CD4-positive, alpha-beta T cell treated with Interleukin-17A for 4 hours (primary cell): ENCODE results near the gene FZR1.
A peak's percentile ranks its signal among the peaks of the same experiment; 100 is the strongest.
"Not testable (repeated sequence)": the region's sequence is repeated elsewhere in the genome, so short reads cannot be mapped to it uniquely, and the experiment has no call there.

ENCODE experiments used
- DNase-seq: peaks from one replicate; pipeline ENCODE4 v3.0.0-alpha.2; 2020; ENCODE audit warnings: mixed read lengths

The FZR1 gene

GRCh38 chr19:3576696-3577443, 70.8 kb downstream of the FZR1 start:
- no peak for DNase-seq

GRCh38 chr19:3577723-3578344, 71.7 kb downstream of the FZR1 start:
- no peak for DNase-seq

- DNase-seq = no peak
Observed at GRCh38 chr19:3578390-3578789, 72.3 kb downstream of the FZR1 start.

GRCh38 chr19:3580156-3580934, 74.2 kb downstream of the FZR1 start:
- DNase-seq = no peak

GRCh38 chr19:3581792-3582191, 75.7 kb downstream of the FZR1 start:
- DNase-seq = not testable (repeated sequence)

- DNase-seq = not testable (repeated sequence)
Observed at GRCh38 chr19:3584036-3584802, 78.1 kb downstream of the FZR1 start.

- DNase-seq = peak; percentile 51
Observed at GRCh38 chr19:3585301-3586126, 79.4 kb downstream of the FZR1 start, which contains the start of gene GIPC3. Gene GIPC3 (plus strand): TSS chr19:3585478. CDS start chr19:3585598, 120 bp downstream.

- peak; percentile 75 for DNase-seq
Observed at GRCh38 chr19:3586127-3586626, 80.1 kb downstream of the FZR1 start.

- no peak for DNase-seq
Observed at GRCh38 chr19:3586707-3587346, 80.7 kb downstream of the FZR1 start.
